ENCODE results near the gene CREB3L2. TPM values are rescaled to one million over a fixed set of nuclear protein-coding genes. Genes with fewer than 3 reads are reported as not detected.

Gene CREB3L2
- polyA plus RNA-seq, 3 donors = 6.9 to 12.9 (median 11.9) TPM

DNA sequence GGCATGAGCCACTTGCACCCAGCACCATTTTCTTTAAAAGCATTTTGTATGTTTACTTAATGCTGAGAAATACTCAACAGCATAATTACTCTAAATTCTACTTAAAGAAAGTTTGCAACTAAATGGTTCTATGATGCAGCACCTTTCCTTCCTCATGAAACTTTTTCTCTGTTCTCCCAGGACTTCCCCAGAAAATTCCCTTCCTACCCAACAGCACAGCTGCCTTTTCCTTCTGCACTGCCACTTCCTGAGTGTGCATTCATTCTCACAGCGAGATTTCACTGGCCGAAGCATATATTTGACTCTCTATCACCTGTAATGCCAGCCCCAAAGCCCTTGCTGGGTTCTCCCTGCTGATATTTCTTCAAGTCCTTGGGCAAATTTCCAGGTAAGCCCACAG, 113.6 kb downstream of the CREB3L2 start:
- Mint-ChIP-seq H3K36me3 (peaks cover 65 to 92% of the 10 kb centered on the region in 2 donors), H3K27ac (peak overlapping the region in 2 of 7 donors; percentile 17 to 67), H3K9me3 (peaks cover 0 to 3% (median 0%) of the 10 kb centered on the region in 7 donors), H3K4me1 (no peaks in the 10 kb centered on the region), H3K27me3 (ENCODE audit: low read depth in 3 of 3) (no peaks in the 10 kb centered on the region), H3K4me3 (no peak overlapping the region)
- Histone ChIP-seq H3K4me1 (ENCODE audit: control insufficient read depth in 1 of 2, insufficient read depth in 2 of 2, low read length in 2 of 2) (no peaks in the 10 kb centered on the region), H2AFZ (ENCODE audit: insufficient read depth, low read depth, low read length, poor library complexity, severe bottlenecking) (no peak overlapping the region), H3K36me3 (replicated peaks in 1 of 2; ENCODE audit: control insufficient read depth in 1 of 2, insufficient read depth in 2 of 2, low read length in 2 of 2) (peaks cover 47 to 98% of the 10 kb centered on the region in 2 donors), H3K4me2 (replicated peaks; ENCODE audit: extremely low read depth, low read length, poor library complexity, severe bottlenecking) (no peak overlapping the region), H4K20me1 (ENCODE audit: insufficient read depth, low read length) (no peaks in the 10 kb centered on the region), H3K79me2 (ENCODE audit: insufficient read depth, low read length) (no peaks in the 10 kb centered on the region), H3K27ac (ENCODE audit: low read depth in 1 of 2, low read length in 2 of 2) (no peak overlapping the region), H3K9me3 (replicated peaks in 1 of 2; ENCODE audit: control insufficient read depth in 1 of 2, insufficient read depth in 1 of 2, low read length in 2 of 2) (no peaks in the 10 kb centered on the region), H3K4me3 (replicated peaks in 1 of 3; ENCODE audit: low read depth in 2 of 3, low read length in 3 of 3) (no peak overlapping the region), H3K9ac (ENCODE audit: insufficient read depth, low read length, poor library complexity, severe bottlenecking) (no peak overlapping the region), H3K27me3 (ENCODE audit: control insufficient read depth in 2 of 2, insufficient read depth in 2 of 2, low read length in 2 of 2) (no peaks in the 10 kb centered on the region)
- DNase-seq = no peak
- WGBS (ENCODE audit: insufficient coverage) = 93% methylated on average over 2 of the region's 2 CpGs
- TF ChIP-seq, protein P1, sequence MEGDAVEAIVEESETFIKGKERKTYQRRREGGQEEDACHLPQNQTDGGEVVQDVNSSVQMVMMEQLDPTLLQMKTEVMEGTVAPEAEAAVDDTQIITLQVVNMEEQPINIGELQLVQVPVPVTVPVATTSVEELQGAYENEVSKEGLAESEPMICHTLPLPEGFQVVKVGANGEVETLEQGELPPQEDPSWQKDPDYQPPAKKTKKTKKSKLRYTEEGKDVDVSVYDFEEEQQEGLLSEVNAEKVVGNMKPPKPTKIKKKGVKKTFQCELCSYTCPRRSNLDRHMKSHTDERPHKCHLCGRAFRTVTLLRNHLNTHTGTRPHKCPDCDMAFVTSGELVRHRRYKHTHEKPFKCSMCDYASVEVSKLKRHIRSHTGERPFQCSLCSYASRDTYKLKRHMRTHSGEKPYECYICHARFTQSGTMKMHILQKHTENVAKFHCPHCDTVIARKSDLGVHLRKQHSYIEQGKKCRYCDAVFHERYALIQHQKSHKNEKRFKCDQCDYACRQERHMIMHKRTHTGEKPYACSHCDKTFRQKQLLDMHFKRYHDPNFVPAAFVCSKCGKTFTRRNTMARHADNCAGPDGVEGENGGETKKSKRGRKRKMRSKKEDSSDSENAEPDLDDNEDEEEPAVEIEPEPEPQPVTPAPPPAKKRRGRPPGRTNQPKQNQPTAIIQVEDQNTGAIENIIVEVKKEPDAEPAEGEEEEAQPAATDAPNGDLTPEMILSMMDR (IDR thresholded peaks at IDR 0.05) = no peak
- intact Hi-C loops (cut with micrococcal nuclease) = no loop called here

DNA sequence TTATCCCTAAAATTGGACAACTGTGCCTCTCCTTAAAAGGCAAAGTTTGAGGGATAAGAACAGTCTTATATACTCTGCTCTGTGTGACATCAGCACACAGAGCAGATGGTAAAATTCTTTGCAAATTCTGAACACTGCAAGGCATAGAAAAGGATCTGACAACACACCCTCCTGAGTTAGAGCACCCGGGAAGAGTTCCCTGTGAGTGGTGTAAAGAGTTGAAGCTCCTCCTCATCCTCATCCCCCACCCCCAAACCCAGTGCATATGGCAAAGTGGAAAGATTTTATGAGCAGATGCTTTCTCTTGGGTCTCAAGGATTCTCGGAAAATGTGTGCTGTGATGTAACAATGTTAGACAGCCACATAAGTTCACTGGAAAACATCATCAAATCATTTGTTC, 115.1 kb downstream of the CREB3L2 start:
- H3K9me3 Mint-ChIP-seq = peaks cover 0 to 8% (median 3%) of the 10 kb centered on the region in 7 donors
- no peak overlapping the region for H3K4me3 Mint-ChIP-seq
- H3K9me3 ChIP-seq (replicated peaks in 1 of 2; ENCODE audit: control insufficient read depth in 1 of 2, insufficient read depth in 1 of 2, low read length in 2 of 2) = peaks cover 4 to 7% of the 10 kb centered on the region in 2 donors
- no peaks in the 10 kb centered on the region for H4K20me1 ChIP-seq (ENCODE audit: insufficient read depth, low read length)
- H2AFZ ChIP-seq (ENCODE audit: insufficient read depth, low read depth, low read length, poor library complexity, severe bottlenecking) = no peak overlapping the region
- H3K27ac Mint-ChIP-seq = no peak overlapping the region
- H3K4me3 ChIP-seq (replicated peaks in 1 of 3; ENCODE audit: low read depth in 2 of 3, low read length in 3 of 3) = no peak overlapping the region
- H3K4me1 Mint-ChIP-seq = no peaks in the 10 kb centered on the region
- H3K4me2 ChIP-seq (replicated peaks; ENCODE audit: extremely low read depth, low read length, poor library complexity, severe bottlenecking) = no peak overlapping the region
- TF ChIP-seq, protein P1 (IDR thresholded peaks at IDR 0.05) = no peak
- intact Hi-C loops (cut with micrococcal nuclease) = no loop called here
- DNase-seq = no peak
- peaks cover 71 to 92% of the 10 kb centered on the region in 2 donors for H3K36me3 Mint-ChIP-seq
- H3K27ac ChIP-seq (ENCODE audit: low read depth in 1 of 2, low read length in 2 of 2) = no peak overlapping the region
- no CpG with 5 or more reads among the region's 2 CpGs for WGBS (ENCODE audit: insufficient coverage)
- H3K4me1 ChIP-seq (ENCODE audit: control insufficient read depth in 1 of 2, insufficient read depth in 2 of 2, low read length in 2 of 2) = no peaks in the 10 kb centered on the region
- peaks cover 62 to 98% of the 10 kb centered on the region in 2 donors for H3K36me3 ChIP-seq (replicated peaks in 1 of 2; ENCODE audit: control insufficient read depth in 1 of 2, insufficient read depth in 2 of 2, low read length in 2 of 2)
- no peaks in the 10 kb centered on the region for H3K79me2 ChIP-seq (ENCODE audit: insufficient read depth, low read length)
- H3K27me3 Mint-ChIP-seq (ENCODE audit: low read depth in 3 of 3) = no peaks in the 10 kb centered on the region
- H3K27me3 ChIP-seq (ENCODE audit: control insufficient read depth in 2 of 2, insufficient read depth in 2 of 2, low read length in 2 of 2) = no peaks in the 10 kb centered on the region
- no peak overlapping the region for H3K9ac ChIP-seq (ENCODE audit: insufficient read depth, low read length, poor library complexity, severe bottlenecking)

Measured in CD14-positive monocyte (primary cell).